Activated CD8-positive, alpha-beta memory T cell treated with anti-CD3 and anti-CD28 coated beads for 4 hours (primary cell): Measurements from ENCODE around the gene ZNF423.
"Not testable (repeated sequence)": the region's sequence is repeated elsewhere in the genome, so short reads cannot be mapped to it uniquely, and the experiment has no call there.

Source experiments
- DNase-seq, 2 donors: peaks; one replicate each; pipeline ENCODE4 v3.0.0-alpha.2; 2020; ENCODE audit warnings: low read depth in 2 of 2

Gene ZNF423

GRCh38 chr16:49696414-49697101, 159.4 kb downstream of the ZNF423 start:
- DNase-seq: no peak

DNA sequence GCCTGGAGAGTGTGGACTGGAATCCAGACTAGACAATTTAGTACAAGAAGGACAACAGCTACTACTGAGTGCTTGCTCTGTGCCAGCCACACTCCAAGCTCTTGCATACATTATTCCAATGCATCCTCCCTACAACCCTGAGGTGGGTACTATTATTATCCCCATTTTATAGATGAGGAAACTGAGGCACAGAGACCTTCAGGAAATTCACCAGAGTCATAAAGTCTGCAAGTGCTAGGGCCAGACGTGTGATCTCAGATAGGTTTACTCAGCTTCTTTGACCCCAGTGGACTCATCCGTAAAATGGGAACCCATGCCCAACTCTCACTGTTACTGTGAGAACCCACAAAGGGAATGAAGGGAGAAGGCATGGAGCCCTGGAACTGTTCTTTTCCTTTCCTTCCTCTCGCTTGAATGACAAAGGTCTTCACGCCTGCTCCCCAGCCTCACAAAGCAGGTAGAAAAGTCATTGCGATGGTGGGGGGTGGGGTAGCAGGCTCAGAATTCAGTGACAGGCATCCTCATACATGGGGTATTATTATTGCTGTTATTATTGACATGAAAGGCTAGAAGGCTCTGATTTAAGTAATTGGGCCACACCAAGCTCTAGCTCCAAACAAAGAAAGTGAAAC, 160.0 kb downstream of the ZNF423 start:
- DNase-seq: no peak

DNA sequence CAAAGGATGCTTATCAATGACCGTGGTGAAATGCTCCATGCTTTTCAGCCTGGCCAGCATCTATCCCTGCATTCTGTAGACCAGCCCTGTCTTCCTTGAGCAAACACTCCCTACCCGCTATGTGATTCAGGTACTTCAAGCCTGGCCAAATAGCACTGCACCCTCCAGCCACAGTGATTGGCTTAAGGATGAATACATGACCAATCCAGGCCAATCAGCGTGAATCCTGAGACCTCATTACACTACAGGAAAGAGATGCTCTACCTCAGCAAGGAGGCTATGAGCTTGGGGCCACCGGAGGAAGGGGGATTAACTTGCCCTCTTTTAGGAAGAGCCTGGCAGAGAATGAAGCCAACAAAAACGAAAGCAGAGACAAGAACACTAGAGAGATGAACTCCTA, 162.5 kb downstream of the ZNF423 start:
- no peak for DNase-seq

- no peak for DNase-seq
Observed at GRCh38 chr16:49690778-49691177, 165.1 kb downstream of the ZNF423 start.

DNA sequence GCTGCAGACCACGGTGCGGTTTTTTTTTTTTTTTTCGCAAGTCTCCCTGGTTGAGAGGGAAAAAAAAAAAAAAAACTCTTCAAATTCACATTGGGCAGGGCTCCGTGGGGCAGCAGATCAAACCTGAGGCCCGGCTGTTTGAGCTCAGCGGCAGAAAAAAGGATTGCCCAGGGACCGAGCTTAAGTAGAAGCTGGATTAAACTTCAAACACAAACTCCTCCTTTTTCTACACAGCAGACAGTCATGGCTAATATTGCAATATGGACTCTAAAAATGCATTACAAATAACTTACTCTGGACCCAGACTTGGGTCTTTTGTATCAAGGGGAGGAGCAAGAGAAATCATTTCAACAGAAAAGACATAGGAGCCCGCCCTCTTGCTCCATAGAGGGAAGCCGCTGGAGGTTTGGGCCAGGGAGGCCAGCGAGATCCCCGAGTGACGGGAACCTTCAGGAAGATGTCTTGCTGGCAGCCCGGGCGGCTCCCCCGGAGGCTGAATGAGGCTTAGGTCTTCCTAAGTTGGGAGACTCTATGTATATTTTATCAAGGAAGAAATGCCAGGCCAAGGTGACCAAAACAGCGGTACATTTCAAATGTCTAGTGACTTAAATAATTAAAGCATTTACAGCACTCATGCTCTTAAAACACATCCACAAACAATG, 167.7 kb downstream of the ZNF423 start:
- DNase-seq: no peak

DNA sequence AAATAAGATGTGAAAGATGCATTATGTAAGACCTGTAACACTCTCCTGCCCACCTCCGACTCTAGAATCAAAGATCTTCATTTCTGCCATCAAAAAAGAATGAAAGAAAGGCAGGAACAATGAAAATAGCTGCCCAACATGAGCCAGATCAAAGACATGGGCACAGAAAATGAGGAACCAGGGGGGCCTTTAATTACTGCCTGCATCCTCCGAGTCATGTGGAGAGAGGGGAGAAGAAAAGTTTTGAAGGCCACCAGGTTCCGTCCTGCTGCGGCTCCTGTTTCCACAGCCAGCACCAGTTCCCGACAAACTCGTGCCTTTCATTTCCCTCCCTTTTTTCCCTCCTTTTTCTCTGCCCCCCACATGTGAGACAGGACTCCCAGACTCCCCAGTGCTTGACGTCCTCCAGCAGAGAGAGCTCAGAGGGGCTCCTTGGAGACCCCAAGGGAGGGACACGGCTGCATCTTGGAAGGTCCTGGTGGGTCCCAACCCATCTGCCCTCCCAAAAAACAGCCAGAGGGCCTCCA, 168.4 kb downstream of the ZNF423 start:
- no peak for DNase-seq

GRCh38 chr16:49684696-49685095, 171.2 kb downstream of the ZNF423 start:
- DNase-seq: no peak

- no peak for DNase-seq
Observed at GRCh38 chr16:49682577-49683165, 173.2 kb downstream of the ZNF423 start.

DNA sequence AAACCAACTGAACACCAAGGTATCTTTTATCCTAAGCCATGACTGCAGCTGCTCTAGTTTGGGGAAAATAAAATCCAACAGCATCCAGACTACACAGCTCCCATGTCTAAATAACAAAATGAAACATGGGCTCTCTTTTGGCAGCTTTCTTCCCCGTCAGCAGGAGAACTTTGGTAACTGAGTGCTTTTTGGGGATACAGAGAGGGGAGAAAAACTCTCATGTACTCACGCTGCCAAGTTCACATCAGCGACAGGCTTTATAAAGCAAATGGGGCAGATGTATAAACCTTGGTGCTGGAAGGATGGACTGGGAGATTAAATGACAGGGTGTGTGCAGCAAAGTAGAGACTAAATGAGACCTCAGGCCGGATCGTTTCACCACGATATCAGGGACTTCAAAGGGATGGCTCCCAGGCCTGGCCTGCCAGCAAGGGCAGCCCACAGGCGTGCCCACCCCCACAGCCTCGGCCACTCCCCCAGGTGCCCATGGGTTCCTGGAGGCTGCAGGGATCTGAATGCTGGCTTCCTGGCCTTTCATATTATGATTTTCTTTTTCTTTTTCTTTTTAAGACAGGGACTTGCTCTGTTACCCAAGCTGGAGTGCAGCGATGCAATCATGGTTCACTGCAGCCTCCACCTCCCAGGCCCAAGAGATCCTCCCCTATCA, 174.6 kb downstream of the ZNF423 start:
- no peak for DNase-seq

DNA sequence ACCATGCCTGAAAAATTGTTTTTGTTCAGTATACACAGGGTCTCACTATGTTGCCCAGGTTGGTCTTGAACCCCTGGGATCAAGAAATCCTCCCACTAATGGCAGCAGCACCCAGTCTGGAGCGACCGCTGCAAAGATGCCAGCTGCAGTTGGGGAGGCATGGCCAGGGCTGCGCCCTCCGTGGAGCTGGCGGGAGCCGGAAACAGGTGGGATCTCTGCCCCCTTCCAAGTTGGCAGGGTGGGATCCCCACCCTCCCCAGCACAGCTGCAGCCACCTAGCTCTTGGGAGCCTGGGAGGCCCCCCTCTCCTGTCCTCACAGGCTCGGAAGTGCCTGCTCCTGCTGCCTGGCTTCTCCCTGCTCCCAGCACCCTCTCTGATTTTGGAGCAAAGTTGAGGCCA, 176.8 kb downstream of the ZNF423 start:
- no peak for DNase-seq

- not testable (repeated sequence) for DNase-seq
Observed at GRCh38 chr16:49677661-49678060, 178.3 kb downstream of the ZNF423 start.

DNA sequence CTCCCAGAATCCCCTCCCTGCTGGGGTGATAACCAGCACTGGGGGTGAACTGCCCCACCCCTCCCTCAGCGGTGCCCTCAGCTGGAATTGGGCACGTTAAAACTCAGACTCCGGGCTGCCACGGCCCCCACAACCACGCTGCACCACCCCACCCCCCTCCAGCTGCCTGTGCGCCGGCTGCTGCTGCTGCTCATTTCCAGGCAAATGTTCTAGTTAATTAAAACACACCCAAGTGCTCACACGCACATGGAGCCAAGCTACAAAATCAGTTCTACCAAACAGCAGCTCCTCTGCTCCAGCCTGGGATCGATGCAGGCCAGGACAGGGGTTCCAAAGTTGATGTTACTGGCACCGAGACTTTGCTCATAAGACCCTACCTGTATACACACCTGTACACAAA, 180.5 kb downstream of the ZNF423 start:
- no peak for DNase-seq

DNA sequence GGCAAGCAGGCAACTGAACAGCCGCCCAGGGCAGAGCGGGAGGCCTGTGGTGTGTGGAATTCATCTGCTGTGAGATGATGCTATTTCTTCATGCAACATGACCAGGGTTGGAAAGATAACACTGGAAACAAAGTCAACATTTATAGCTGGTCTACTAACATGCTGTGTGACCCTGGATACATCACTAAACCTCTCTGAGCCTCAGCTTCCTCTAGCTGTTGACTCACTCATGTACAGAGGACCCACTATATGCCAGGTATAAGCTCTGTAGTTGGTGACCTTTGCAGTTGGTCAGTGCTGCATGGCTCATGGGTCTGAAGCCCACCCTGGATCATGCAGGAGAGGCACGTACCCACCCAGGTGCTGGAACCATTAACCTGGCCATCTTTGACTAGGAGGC, 180.9 kb downstream of the ZNF423 start:
- DNase-seq: no peak

DNA sequence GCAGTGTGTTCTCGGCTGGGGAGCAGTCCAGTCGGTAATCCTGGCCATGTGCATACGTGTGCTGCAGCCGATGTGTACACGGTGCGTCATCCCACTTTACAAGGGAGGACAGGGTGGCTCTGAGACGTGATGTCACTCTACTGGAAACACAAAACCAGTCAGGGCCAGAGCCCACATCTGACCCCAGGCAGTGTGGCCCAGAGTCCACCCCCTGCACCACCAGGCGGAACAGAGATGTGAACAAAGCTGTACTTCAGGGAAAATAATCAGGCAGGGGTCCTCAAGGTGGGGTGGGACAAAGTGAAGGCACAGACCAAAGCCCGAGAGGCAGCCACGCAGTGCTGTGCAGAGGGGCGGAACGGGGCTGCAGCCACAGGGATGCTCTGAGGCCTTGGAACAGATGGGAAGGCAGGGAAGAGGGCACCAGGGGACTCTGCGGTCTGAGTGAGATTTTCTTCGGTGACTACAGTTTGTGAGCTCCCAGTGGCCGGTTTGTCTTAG, 181.5 kb downstream of the ZNF423 start:
- DNase-seq: no peak

GRCh38 chr16:49673442-49673841, 182.5 kb downstream of the ZNF423 start:
- no peak for DNase-seq

DNA sequence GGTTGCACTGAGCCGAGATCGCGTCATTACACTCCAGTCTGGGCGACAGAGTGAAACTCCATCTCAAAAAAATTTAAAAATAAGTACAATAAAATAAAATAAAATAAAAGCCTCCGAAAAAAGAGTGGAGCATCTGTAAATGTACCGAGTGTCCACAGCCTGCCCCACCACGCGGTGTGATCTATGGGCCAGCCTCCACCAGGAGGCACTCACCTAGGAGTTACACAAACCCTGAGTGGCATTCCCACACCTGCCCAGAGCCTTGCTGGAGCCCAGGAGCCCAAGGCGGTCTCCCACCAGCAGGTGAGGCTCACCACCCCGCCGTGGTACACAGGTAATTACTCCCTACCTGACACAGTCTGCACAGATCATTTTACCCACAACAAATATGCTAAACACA, 183.2 kb downstream of the ZNF423 start:
- DNase-seq: no peak

DNA sequence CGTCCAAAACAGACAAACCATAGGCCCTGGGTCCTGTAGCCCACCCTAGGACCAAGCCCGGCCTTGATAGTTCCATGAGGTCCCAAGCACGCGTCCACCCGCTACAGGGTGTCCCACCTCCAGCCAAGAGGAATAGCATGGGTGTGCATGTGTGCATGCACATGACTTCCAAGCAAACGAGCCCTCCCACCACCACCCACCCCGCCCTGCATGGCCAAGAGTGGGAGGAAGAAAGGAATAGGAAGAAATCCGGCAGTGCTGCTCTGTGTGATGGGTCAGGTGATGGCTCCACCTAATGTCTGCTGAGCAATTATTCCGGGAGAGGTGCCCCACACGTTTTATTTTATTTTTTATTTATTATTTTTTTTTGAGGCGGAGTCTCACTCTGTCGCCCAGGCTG, 184.6 kb downstream of the ZNF423 start:
- DNase-seq: no peak

DNA sequence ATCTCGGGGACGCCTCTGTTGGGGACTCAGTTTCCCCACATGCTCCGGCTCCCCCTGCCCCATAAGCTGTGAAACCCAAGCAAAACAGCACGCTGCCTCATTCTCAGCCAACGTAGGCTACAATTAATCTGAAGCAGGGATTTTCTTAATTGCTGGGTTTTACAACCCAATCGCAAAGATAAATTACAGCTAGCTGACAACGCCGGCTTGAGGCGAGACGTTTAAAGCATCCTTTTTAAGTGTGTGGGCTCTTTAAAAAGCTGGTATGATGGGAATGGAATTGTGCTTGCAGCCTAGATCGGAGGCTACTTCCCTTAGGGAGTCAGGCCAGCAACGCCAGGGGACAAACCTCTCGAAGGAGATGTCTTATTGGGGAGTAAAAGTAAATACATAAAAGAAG, 185.3 kb downstream of the ZNF423 start:
- DNase-seq: no peak

DNA sequence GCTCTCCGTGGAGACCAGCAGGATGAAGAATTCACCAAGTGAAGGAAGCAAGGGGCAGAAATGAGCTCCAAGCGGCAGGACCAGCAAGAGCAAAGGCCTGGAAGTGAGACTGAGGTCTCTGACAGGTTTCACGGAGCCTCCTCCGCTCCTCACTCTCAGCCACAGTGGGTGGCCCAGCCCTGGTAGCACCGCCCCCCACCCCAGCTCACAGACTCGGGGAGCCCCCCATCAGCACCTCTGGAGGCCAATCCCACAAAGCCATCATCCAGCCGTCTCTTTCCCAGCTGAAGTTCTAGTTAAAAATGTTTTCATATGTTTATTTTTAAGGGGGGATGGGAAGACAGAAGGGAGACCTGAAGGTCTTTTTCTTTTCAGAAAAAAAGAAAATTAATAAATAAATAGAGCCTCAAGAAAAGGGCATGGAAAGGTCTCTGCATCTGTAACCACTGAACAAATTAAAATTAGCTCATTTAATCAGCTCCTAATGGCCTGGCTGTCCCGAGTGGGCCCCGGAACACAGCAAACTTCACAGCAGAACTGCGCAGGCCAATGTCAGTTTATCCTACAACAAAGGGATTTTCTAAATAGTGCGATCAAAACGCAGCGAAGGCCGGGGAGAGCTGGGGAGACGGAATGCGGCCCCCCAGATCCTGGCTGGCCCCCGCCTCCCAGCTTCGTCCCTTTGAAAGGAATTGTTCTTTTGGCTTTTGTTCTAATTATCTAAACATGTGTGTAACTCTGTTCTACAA, 190.3 kb downstream of the ZNF423 start:
- no peak for DNase-seq

GRCh38 chr16:49664221-49665215, 191.4 kb downstream of the ZNF423 start:
- no peak for DNase-seq
